KOPT-K1 (cell line): ENCODE results near the gene TBC1D5.
"Not testable (repeated sequence)": the region's sequence is repeated elsewhere in the genome, so short reads cannot be mapped to it uniquely, and the experiment has no call there.

Experiments
- H3K27ac ChIP-seq: fragments of 200-600 bp; sonication (generic); 2 replicates; pipeline ENCODE4 v1.5.1; 2016; ENCODE audit warnings: antibody characterized with exemption, mild to moderate bottlenecking, low read depth, low read length; ENCODE audit not compliant: poor library complexity, severe bottlenecking
- H3K36me3 ChIP-seq: fragments of 200-600 bp; sonication (generic); 2 replicates; pipeline ENCODE4 v1.5.1; 2017; ENCODE audit warnings: antibody characterized with exemption, mild to moderate bottlenecking, low read length, moderate library complexity; ENCODE audit not compliant: insufficient read depth
- H3K9me3 ChIP-seq: fragments of 200-600 bp; sonication (generic); 2 replicates; pipeline ENCODE4 v1.5.1; 2017; ENCODE audit warnings: antibody characterized with exemption, low read length, mild to moderate bottlenecking; ENCODE audit not compliant: insufficient read depth, poor library complexity, severe bottlenecking

Gene TBC1D5

GRCh38 chr3:17141699-17142098 lies 600.7 kb downstream of the TBC1D5 start:
- Histone ChIP-seq H3K36me3 (no peaks in the 10 kb centered on the region), H3K27ac (no peak overlapping the region), H3K9me3 (peaks cover 11% of the 10 kb centered on the region)

- H3K27ac ChIP-seq = no peak overlapping the region
Measured at GRCh38 chr3:17140670-17141505, 601.5 kb downstream of the TBC1D5 start.

GRCh38 chr3:17138246-17139039 lies 604.0 kb downstream of the TBC1D5 start:
- H3K36me3 ChIP-seq = no peaks in the 10 kb centered on the region
- H3K27ac ChIP-seq = peak overlapping the region; percentile 51
- peaks cover 11% of the 10 kb centered on the region for H3K9me3 ChIP-seq

More at GRCh38 chr3:17140670-17141505, 601.5 kb downstream of the TBC1D5 start:
- no peaks in the 10 kb centered on the region for H3K36me3 ChIP-seq
- H3K9me3 ChIP-seq = peaks cover 11% of the 10 kb centered on the region

GRCh38 chr3:17137321-17137826 lies 605.1 kb downstream of the TBC1D5 start:
- Histone ChIP-seq H3K36me3 (no peaks in the 10 kb centered on the region), H3K27ac (no peak overlapping the region), H3K9me3 (peaks cover 5% of the 10 kb centered on the region)

- Histone ChIP-seq H3K9me3 (peaks cover 5% of the 10 kb centered on the region), H3K36me3 (no peaks in the 10 kb centered on the region)
Measured at GRCh38 chr3:17136136-17136721, 606.2 kb downstream of the TBC1D5 start.

GRCh38 chr3:17135696-17136095 lies 606.7 kb downstream of the TBC1D5 start:
- H3K36me3 ChIP-seq = no peaks in the 10 kb centered on the region
- H3K27ac ChIP-seq = no peak overlapping the region
- peaks cover 5% of the 10 kb centered on the region for H3K9me3 ChIP-seq

More at GRCh38 chr3:17136136-17136721, 606.2 kb downstream of the TBC1D5 start:
- H3K27ac ChIP-seq = no peak overlapping the region

GRCh38 chr3:17133632-17134545 lies 608.5 kb downstream of the TBC1D5 start:
- Histone ChIP-seq H3K36me3 (no peaks in the 10 kb centered on the region), H3K27ac (no peak overlapping the region), H3K9me3 (peaks cover 7% of the 10 kb centered on the region)

- no peak overlapping the region for H3K27ac ChIP-seq
Measured at GRCh38 chr3:17132286-17133115, 609.9 kb downstream of the TBC1D5 start.

GRCh38 chr3:17130956-17131355 lies 611.5 kb downstream of the TBC1D5 start:
- peaks cover 7% of the 10 kb centered on the region for H3K9me3 ChIP-seq
- no peak overlapping the region for H3K27ac ChIP-seq
- H3K36me3 ChIP-seq = no peaks in the 10 kb centered on the region

More at GRCh38 chr3:17132286-17133115, 609.9 kb downstream of the TBC1D5 start:
- Histone ChIP-seq H3K36me3 (no peaks in the 10 kb centered on the region), H3K9me3 (peaks cover 11% of the 10 kb centered on the region)

GRCh38 chr3:17129556-17129955 lies 612.9 kb downstream of the TBC1D5 start:
- no peak overlapping the region for H3K27ac ChIP-seq
- no peaks in the 10 kb centered on the region for H3K36me3 ChIP-seq
- peaks cover 7% of the 10 kb centered on the region for H3K9me3 ChIP-seq

- H3K27ac ChIP-seq, H3K36me3 ChIP-seq, H3K9me3 ChIP-seq: not testable (repeated sequence)
Measured at GRCh38 chr3:17128671-17129070, 613.8 kb downstream of the TBC1D5 start.

GRCh38 chr3:17125738-17126442 lies 616.5 kb downstream of the TBC1D5 start:
- H3K27ac ChIP-seq = no peak overlapping the region
- peaks cover 14% of the 10 kb centered on the region for H3K9me3 ChIP-seq
- no peaks in the 10 kb centered on the region for H3K36me3 ChIP-seq

GRCh38 chr3:17122758-17123157 lies 619.7 kb downstream of the TBC1D5 start:
- Histone ChIP-seq H3K27ac (no peak overlapping the region), H3K36me3 (no peaks in the 10 kb centered on the region), H3K9me3 (peaks cover 7% of the 10 kb centered on the region)
